Keratinocyte (primary cell): ENCODE measurements around the gene SEC11A.

Experiments
- CTCF ChIP-seq, 3 experiments: IDR thresholded peaks in 1 of 3; conservative IDR thresholded peaks in 1 of 3; optimal IDR thresholded peaks in 1 of 3; 2 replicates in 2 of 3; 3 replicates in 1 of 3; pipeline versions ENCODE3 to v1.5.1; 2011; ENCODE audit warnings: low read length in 3 of 3, mild to moderate bottlenecking in 3 of 3, moderate library complexity in 2 of 3, control low read depth in 1 of 3, inconsistent platforms in 1 of 3; ENCODE audit not compliant: insufficient read depth in 2 of 3; ENCODE audit errors: extremely low read depth in 1 of 3
- EZH2 ChIP-seq: IDR thresholded peaks from one replicate; pipeline ENCODE4 v1.6.1; 2012; ENCODE audit warnings: inconsistent platforms, mild to moderate bottlenecking, low read length, moderate library complexity

- no peak for TF ChIP-seq CTCF (optimal IDR thresholded peaks at IDR 0.05 in 1 of 3, IDR thresholded peaks at IDR 0.05 in 1 of 3, conservative IDR thresholded peaks at IDR 0.05 in 1 of 3; ENCODE audit: extremely low read depth in 1 of 3, insufficient read depth in 2 of 3, low read length in 3 of 3)
- TF ChIP-seq EZH2 = no peak
These were observed 16.3 kb downstream of the SEC11A start for GRCh38 chr15:84699538-84700191.
